Stimulated activated CD4-positive, alpha-beta T cell treated with anti-CD3 and anti-CD28 coated beads, Interleukin-2, amount 100 ng/mL, for 4 hours (primary cell): ENCODE measurements around the gene METAP1.
"Not testable (repeated sequence)": the region's sequence is repeated elsewhere in the genome, so short reads cannot be mapped to it uniquely, and the experiment has no call there.

Source experiments
- DNase-seq: peaks from one replicate; pipeline ENCODE4 v3.0.0-alpha.2; 2020; ENCODE audit warnings: low read depth

Gene METAP1

GRCh38 chr4:98997166-98997565 is 1.6 kb downstream of the METAP1 start:
- no peak for DNase-seq

- no peak for DNase-seq
Observed at GRCh38 chr4:98998551-98998950, 3.0 kb downstream of the METAP1 start.

GRCh38 chr4:99002279-99002678 is 6.8 kb downstream of the METAP1 start:
- DNase-seq, result no peak

DNA sequence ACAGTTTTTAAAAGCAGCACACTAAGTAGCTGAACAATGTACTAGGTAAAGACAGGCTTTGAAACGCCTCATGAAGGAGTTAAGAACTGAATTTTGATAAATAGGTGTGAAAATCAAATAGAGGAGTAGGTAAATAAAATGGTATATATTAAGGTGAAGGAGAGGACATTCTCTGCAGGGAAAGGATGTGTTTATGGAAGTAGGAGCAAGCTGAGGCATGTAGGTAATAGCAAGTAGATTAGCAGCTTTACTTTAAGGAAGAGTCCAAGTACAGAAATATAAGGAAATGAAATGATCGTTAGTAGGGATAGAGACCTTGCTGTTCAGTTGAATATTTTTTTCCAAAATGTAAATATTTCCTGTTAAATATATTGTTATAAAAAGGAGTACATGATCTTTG is 12.5 kb downstream of the METAP1 start:
- DNase-seq, result no peak

- no peak for DNase-seq
Observed at GRCh38 chr4:99011910-99012309, 16.4 kb downstream of the METAP1 start.

DNA sequence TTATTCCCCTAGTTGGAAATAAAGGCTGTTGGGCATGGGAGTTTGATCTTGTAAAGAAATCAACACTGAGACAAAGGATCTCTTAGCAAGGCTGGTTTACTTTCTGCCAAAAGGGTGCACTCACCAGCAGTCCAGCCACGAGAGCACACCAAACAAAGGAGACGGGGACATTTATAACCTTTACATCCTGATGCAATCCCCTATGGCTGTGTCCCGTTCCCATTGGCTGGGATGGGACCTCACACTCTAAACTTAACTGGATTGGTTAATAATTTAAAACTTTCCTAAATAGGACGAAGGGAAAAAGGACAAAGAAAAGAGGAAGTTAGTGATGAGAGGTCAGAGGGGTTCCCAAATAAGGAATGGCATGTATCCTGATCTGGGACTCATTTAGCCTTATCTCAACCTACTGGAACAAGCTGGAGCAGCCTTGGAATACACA is 17.9 kb downstream of the METAP1 start:
- no peak for DNase-seq

GRCh38 chr4:99013884-99014523 is 18.5 kb downstream of the METAP1 start:
- no peak for DNase-seq

DNA sequence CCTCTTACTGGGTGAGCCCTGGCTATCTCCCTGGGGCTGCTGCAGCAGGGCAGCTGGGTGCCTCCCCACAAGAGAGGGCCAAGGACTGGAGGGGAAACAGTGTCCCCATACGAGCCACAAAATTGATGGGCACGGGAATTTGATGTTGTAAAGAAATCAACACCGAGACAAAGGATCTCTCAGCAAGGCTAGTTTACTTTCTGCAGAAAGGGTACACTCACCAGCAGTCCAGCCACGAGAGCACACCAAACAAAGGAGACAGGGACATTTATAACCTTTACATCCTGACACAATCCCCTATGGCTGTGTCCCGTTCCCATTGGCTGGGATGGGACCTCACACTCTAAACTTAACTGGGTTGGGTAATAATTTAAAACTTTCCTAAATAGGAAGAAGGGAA is 25.9 kb downstream of the METAP1 start:
- no peak for DNase-seq

GRCh38 chr4:99022566-99022965 is 27.0 kb downstream of the METAP1 start:
- no peak for DNase-seq

DNA sequence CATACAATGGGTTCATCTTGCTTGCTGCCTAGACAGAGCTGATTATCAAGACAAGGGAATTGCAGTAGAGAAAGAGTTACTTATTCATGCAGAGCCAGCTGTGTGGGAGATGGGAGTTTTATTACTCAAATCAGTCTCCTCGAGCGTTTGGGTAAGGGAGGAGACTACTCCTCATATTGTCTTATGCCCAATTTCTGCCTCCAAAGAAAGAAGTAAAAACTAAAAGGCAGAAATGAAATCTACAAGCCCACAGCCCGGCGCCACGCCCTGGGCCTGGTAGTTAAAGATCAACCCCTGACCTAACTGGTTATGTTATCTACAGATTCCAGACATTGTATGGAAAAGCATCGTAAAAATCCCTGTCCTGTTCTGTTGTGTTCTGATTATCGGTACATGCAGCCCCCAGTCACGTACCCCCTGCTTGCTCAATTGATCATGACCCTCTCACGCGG is 28.3 kb downstream of the METAP1 start:
- DNase-seq, result not testable (repeated sequence)

GRCh38 chr4:99024481-99025275 is 29.2 kb downstream of the METAP1 start:
- DNase-seq, result no peak

DNA sequence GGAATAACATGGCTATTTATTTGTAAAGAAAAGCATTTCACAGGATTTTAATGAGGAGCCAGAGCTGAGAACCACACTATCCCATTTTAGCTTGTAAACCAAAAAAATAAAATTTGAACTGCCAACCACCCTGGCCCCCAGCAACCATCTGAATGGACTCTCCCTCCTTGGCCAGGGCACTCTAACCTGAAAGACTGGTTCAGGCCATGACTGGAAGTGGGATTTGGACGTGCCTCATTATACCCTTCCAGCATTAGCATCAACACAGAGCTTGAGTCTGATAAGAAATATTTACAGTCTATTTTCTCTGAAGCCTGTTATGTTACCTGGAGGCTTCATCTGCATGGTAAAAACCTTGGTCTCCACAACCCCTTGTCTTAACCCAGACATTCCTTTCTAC is 30.0 kb downstream of the METAP1 start:
- no peak for DNase-seq

- no peak for DNase-seq
Observed at GRCh38 chr4:99027304-99027703, 31.8 kb downstream of the METAP1 start.

DNA sequence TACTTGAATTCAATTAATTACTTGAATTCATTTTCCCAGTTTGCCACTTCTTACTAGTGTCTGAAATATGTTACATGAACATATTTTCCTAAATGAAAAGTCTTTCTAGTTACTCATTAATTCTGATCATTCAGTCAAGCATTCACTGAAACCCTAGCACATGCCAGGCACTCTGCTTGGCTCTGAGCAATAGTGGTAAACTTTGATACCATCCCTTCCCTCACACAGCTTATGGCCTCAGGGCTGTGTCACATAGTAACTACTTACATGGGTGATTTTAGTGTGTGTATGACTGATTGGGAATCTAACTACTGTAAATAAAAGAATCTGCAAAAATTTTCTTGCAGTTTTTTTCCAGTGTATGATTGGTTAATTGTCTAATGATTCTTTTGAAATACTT is 32.7 kb downstream of the METAP1 start:
- DNase-seq, result no peak

GRCh38 chr4:99029018-99029735 is 33.7 kb downstream of the METAP1 start:
- no peak for DNase-seq

- DNase-seq, result no peak
Observed at GRCh38 chr4:99029852-99030251, 34.3 kb downstream of the METAP1 start.

DNA sequence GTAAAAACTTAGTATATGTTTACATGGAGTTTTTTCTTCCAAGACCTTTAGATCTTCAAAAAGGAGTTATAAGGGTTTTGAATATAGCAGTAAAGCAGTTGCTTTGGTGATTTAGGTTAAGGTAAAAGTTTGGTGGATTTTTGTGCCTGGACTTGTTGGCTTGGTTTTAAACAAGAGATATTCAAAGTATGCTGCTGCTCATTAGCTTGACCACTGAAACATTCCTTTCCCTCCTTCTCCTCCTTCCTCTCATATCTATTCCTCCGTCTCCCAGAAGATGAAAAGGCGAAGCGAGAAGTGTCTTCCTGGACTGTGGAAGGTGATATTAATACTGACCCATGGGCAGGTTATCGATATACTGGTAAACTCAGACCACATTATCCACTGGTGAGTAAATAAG is 38.4 kb downstream of the METAP1 start:
- no peak for DNase-seq

DNA sequence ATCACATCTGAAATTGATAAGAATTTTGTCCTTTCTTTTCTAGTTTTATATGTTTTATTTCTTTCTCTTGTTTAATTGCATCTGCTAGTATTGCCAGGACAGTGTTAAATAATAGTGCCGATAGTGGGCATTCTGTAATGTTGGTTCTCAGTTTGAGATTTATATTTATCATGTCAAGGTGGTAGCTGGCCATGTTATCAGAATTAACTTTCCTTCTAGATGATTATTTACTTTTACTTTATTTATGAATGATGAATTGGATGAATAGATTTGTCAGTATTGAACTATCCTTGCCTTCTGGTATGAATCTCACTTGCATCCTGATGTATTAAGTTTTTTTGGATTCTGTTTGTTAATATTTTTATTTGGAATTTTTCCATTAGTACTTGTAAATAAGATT is 42.7 kb downstream of the METAP1 start:
- DNase-seq, result no peak

- no peak for DNase-seq
Observed at GRCh38 chr4:99043346-99043745, 47.8 kb downstream of the METAP1 start.

- DNase-seq, result no peak
Observed at GRCh38 chr4:99047710-99048109, 52.2 kb downstream of the METAP1 start.

DNA sequence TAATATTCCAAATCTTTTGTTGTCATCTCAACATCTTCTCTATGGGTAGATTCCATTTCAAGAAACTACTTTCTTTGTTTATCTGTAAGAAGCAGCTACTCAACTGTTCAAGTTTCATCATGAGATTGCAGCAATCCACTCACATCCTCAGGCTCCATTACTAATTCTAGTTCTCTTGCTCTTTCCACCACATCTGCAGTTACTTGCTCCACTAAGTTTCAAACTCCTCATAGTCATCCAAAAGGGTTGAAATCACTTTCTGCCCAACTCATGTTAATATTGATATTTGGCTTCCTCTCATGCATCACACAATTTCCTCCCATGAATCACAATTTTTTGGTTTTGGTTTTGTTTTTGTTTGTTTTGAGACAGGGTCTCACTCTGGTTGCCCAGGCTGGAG is 57.4 kb downstream of the METAP1 start:
- DNase-seq, result no peak

- no peak for DNase-seq
Observed at GRCh38 chr4:99054428-99054994, 59.0 kb downstream of the METAP1 start.

DNA sequence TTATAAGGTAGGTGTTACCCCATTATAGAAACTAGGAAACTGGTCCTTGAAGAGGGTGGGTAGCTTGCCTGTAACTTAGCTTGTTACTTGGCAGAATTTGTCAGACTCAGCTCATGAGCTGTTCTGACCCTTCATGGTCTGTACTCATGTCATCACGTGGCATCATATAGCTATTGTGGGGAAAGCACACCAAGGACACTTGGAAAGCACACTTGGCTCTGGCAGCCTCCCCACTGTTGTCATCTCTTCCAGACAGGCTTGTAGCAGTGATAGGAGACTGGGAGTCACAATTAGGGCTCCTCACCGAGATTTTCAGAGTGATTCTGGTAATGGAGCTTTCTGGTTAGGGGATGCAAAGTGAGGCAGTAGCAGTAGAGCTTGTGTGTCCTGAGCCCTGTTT is 62.7 kb downstream of the METAP1 start:
- DNase-seq, result no peak
